ENCODE data around the gene NLRP14. TPM values are rescaled to one million over a fixed set of nuclear protein-coding genes. Genes with fewer than 3 reads are reported as not detected.

The NLRP14 gene
- total and polyA plus RNA-seq, 2 of the 8 experiments (the other 6 are each of a cell fraction or from before 2014, with no cell fraction given), result 0.05 TPM; not detected in 1

GRCh38 chr11:7016011-7016410 lies 4.3 kb upstream of the NLRP14 start:
- H2BK20ac ChIP-seq (ENCODE audit: low read length), result no peak overlapping the region
- no peak overlapping the region for H4K91ac ChIP-seq (replicated peaks; ENCODE audit: insufficient read length, low read length)
- no peak overlapping the region for H2AK5ac ChIP-seq (ENCODE audit: low read depth, low read length)
- FAIRE-seq (no peak), DNase-seq (ENCODE audit: low read depth in 1 of 2, low spot score in 2 of 2) (no peak)
- H3K56ac ChIP-seq (replicated peaks; ENCODE audit: insufficient read length, low read depth, low read length), result no peak overlapping the region
- 0 out of 7 replicates have a peak, but pooled peaks cover 0 to 3% (median 0%) of the 10 kb centered on the region in 4 experiments for H3K4me1 ChIP-seq (replicated peaks in 1 of 4; ENCODE audit: control insufficient read depth in 3 of 4, insufficient read depth in 4 of 4, low read length in 3 of 4)
- H3K9ac ChIP-seq (replicated peaks in 1 of 4; ENCODE audit: extremely low read depth in 1 of 4, low read depth in 3 of 4, low read length in 3 of 4), result no peak overlapping the region
- H3K27me3 ChIP-seq (replicated peaks in 1 of 4; ENCODE audit: control insufficient read depth in 3 of 4, extremely low read depth in 1 of 4, insufficient read depth in 3 of 4, low read length in 3 of 4), result no peaks in the 10 kb centered on the region
- no peak overlapping the region for H3K14ac ChIP-seq (ENCODE audit: insufficient read length)
- H3K18ac ChIP-seq (ENCODE audit: extremely low read depth, low read length), result no peak overlapping the region
- no peaks in the 10 kb centered on the region for H4K20me1 ChIP-seq (replicated peaks in 1 of 2; ENCODE audit: control insufficient read depth in 1 of 2, insufficient read depth in 2 of 2, low read length in 2 of 2)
- no peaks in the 10 kb centered on the region for H3K36me3 ChIP-seq (ENCODE audit: control insufficient read depth in 2 of 4, insufficient read depth in 4 of 4, low read length in 3 of 4)
- no peak overlapping the region for H3K27ac ChIP-seq (ENCODE audit: low read depth, low read length)
- no peak overlapping the region for H4K5ac ChIP-seq (ENCODE audit: insufficient read length, low read depth, low read length)
- peaks cover 8% of the 10 kb centered on the region for H3K23me2 ChIP-seq (ENCODE audit: low read depth, low read length)
- H3K4me3 ChIP-seq (ENCODE audit: extremely low read depth in 1 of 4, insufficient read depth in 2 of 4, low read depth in 3 of 4, low read length in 4 of 4), result no peak overlapping the region
- no peaks in the 10 kb centered on the region for H3K79me2 ChIP-seq (ENCODE audit: control insufficient read depth in 1 of 2, insufficient read depth in 2 of 2, low read length in 2 of 2)
- H3K23ac ChIP-seq (ENCODE audit: insufficient read length), result no peak overlapping the region
- no peaks in the 10 kb centered on the region; the same call in 1 of the 2 replicates for H3K79me1 ChIP-seq (ENCODE audit: low read depth, low read length)
- H3K4ac ChIP-seq (replicated peaks; ENCODE audit: insufficient read length, low read depth, low read length), result no peak overlapping the region
- no peak overlapping the region for H2BK15ac ChIP-seq (ENCODE audit: low read length)
- no peak overlapping the region for H2BK120ac ChIP-seq (replicated peaks; ENCODE audit: low read depth, low read length)
- H2AFZ ChIP-seq (ENCODE audit: low read length), result no peak overlapping the region
- ChIA-PET CTCF (ENCODE audit: partially characterized antibody) (interaction anchor here (0.6 to 1.2 kb wide), 5 partner anchors 197 to 774 kb away, joined by 3 to 5 read pairs (median 5); no protein-coding TSS in a partner anchor), POLR2A (ENCODE audit: partially characterized antibody) (no interaction called here)
- no peak overlapping the region for H3K4me2 ChIP-seq (ENCODE audit: insufficient read depth in 1 of 2, low read depth in 2 of 2, low read length in 2 of 2)
- 73% methylated on average over 1 of the region's 1 CpG; no CpG with 5 or more reads in 1 of the 2 experiments for WGBS, 2 experiments (ENCODE audit: extremely low coverage in 1 of 2, insufficient coverage in 1 of 2, insufficient read length in 1 of 2, insufficient replicate concordance in 2 of 2, low coverage in 1 of 2, low lambda C conversion rate in 2 of 2, missing lambda C conversion rate in 1 of 2)
- no peaks in the 10 kb centered on the region for H3K9me3 ChIP-seq (ENCODE audit: insufficient read depth in 2 of 2, low read depth in 1 of 2, low read length in 1 of 2)
- H2BK12ac ChIP-seq (ENCODE audit: low read depth, low read length), result no peak overlapping the region
- no peak overlapping the region for H4K8ac ChIP-seq (ENCODE audit: extremely low read depth, insufficient read depth, low read length)
- no peak overlapping the region for H2BK5ac ChIP-seq (ENCODE audit: low read depth, low read length)
- no peak for TF ChIP-seq CEBPB (IDR thresholded peaks at IDR 0.05; ENCODE audit: low read depth, low read length)
- no peak for TF ChIP-seq GABPA (IDR thresholded peaks at IDR 0.05; ENCODE audit: borderline replicate concordance, insufficient read depth, low read length)
- TF ChIP-seq YY1 (IDR thresholded peaks at IDR 0.05; ENCODE audit: low read depth, low read length), result no peak
- TF ChIP-seq SAP30 (IDR thresholded peaks at IDR 0.05; ENCODE audit: insufficient read depth, insufficient replicate concordance, low read length), result no peak
